ENCODE results near the gene ENG.
A peak's percentile ranks its signal among the peaks of the same experiment; 100 is the strongest.
"Not testable (repeated sequence)": the region's sequence is repeated elsewhere in the genome, so short reads cannot be mapped to it uniquely, and the experiment has no call there.

ENG gene

DNA sequence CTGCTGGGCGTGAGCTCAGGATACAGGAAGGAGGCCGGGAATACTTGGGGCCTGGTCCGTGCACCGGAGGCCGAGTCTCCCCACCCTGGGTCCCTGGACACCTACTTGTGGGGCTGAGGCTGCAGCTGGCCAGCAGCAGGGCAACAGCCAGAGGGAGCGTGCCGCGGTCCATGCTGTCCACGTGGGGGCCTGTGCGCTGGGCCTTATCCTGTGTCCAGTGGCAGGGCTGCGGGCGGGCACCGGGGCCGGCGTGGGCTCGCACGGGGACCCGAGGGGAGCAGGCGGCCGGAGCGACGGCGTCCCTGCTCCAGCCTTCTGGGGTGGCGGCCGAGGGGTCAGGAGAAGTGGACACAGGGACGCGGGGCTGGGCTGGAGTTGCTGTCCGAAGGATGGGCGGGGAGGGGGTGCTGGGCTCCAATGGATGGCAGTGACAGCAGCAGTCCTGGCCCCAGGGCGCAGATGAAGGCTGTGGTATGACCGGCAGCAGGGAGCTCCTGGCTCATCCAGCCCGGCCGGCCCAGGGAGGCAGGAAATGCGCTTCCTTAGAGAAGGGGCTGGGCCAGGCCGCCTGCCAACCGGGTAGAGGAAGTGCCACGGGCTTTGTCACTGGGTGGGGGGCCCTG lies at the start of gene ENG:
Gene ENG, minus strand, starts transcription at position 475 of the 623 bp plus-strand sequence. Its CDS starts 303 bp downstream, at position 172.
- no peak for DNase-seq

DNA sequence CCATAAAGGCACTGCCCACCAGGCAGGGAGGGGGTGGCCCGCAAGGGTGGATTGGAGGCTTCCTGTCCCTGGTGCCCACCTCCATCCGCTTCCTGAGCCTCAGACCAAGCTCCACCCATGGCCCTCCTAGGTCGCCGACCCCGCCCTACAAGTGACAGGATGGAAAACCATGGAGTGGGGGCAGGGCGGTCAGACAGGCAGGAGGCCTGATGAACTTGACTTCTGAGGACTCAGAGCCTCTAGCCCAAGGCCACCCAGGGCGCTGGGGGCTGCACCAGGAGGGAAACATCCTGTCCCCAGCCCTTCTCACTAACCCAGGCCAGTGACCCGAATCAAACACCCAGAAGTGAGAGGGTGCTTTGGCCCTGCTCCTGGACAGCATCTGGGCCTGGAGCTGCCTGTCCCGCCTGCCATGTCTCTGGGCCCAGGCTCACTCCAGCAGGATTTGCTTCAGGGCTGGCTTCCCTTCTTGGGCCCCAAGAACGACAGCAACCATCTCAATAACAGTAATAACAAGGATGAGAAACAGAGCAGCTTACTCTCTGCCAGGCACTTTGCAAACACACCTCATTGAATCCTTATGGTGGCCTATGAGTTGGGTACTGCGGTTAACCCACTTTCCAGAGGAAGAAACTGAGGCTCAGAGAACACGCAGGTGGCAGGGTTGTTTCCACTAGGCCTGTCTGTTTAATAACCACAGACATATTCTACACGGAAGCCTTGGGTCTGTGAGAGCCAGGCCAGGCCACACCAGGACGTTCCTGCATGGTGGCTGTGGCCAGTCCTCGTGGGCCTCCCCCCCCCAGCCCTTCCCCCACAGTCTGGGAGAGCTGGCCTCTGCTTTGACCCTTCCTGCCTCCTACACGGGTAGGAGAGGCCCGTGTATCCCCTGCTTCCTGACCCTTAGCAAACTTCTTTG lies 49.4 kb upstream of the ENG start:
- no peak for DNase-seq

DNA sequence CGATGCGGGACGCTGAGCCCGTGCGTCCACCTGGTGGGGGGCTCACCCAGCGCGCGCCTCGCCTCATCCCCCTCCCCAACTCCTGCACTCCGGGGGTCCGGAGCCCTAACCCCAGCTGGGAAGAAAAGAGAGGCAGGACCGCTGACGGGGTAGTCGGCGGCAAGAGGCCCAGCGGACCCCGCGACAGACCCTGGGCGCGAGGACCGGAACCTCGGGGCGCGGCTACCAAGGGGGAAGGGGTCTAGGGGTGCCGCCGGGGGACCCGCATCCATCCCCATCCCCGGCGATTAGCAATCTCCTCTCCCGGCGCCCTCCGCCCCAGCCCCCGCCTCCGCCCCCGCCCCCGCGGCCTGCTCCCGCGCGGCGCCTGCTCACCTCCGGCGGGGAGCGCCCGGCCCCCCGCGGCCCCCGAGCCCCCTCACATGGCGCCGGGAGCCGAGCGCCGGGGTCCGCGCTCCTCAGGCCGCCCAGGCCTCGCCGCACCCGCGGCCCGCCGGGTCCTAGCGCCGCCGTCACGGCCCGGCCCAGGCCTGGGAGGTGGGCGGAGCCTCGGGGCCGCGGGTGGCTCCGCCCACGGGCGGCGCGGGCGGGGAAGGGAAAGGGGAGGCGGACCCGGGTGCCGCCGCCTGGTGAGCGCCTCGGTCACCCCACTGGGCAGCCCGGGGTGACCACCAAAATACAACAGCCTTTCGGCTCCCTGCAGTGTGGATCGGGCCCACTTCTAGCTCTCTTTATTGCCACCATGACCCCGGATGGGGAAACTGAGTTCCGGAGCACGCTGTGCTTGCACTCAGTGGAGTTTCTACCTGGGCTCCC lies 44.9 kb upstream of the ENG start, which contains the start of gene ST6GALNAC6:
Gene ST6GALNAC6, minus strand, starts transcription at position 476 of the 816 bp plus-strand sequence. CDS start 1,622 bp downstream, outside the sequence.
- DNase-seq = no peak

DNA sequence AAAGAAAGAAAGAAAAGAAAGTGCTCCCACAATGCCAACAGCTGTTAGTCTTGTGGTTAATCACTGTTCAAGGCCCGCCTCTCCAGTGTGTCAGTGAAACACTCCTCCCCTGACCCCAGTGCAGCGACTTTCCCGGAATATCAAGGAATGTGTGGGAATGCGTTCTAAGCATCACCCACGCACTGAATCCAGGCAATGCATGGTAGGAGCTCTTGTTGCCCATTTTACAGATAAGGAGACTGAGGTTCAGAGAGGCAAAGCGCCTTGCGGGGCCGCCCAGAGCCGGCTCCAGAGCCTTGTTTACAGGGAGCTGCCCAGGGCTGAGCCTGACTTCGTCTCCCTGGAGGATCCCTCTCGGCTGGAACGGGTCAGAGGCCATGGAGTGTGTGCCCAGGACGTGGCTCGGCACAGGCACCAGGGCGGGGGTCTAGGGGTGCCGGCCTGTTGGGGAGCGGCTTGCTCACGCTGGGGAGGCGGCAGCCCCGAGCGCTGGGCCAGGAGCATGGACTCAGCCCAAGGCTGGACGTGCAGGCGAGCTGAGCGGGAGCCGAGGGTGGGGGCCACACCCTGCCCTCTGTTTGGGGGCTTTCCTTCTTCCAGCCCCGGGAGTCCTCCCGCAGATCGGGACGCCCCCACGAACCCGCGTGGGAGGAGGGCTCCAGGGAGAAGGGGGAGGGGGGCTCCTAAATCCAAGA lies 44.1 kb upstream of the ENG start:
- no peak for DNase-seq

DNA sequence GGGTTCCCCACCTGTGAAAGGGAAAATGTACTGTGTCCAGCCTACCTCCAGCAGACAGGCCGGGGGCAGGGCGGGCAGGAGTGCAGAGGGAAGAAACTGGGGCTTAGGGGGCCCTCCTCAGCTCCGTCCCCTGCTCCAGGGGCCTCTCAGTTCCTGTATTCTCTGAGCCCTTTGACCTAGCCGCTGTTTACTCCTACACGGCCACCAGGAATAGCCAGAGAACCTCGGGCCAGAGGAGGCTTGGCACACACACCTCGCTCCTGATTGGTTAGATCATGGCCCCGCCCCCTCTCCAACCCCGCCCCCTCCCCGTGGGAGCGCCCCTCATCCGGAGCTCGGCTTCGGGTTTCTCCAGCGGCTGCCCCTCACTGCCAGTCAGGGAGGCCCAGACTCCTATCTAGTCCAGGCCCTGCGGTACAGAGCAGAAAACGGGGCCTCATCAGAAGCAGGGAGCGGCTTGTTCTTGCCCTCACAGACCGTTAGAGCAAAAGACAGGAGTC lies 42.8 kb upstream of the ENG start:
- no peak for DNase-seq

DNA sequence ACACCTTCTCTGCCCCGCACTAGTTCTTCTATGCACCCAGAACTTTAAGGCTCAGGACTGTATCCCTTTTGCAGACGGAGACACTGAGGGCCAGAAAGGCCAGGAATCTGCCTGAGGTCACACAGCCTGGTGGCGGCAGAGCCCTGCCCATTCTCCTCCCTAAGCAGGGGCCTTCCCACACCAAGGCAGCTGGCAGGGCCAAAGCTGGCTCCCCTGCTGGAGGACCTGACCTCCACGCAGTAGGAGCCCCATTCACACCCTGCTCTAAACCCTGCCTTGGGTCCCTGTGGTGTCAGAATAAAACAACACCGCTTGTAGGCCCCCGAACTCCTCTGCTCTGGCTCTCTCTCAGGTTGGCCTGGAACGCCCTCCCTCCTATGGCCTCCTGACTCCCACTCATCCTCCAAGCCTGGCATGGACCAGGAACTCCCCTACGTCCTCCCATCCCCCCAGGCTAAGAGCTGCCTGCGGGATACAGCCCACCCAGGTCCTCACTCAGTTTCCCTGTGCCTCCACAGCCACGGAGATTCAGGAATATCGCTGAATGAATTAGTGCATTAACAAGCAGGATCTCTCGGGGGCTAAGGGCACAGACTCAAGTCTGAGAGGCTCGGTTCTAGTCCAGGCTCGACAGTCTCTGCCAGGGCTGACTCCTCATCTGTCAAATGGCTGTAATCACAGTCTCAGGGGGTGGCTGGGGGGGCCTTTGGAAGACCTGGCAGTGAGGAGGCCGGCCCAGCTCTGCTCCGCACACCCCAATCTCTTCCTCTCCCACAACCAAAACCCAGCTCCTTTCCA lies 42.1 kb upstream of the ENG start:
- no peak for DNase-seq

DNA sequence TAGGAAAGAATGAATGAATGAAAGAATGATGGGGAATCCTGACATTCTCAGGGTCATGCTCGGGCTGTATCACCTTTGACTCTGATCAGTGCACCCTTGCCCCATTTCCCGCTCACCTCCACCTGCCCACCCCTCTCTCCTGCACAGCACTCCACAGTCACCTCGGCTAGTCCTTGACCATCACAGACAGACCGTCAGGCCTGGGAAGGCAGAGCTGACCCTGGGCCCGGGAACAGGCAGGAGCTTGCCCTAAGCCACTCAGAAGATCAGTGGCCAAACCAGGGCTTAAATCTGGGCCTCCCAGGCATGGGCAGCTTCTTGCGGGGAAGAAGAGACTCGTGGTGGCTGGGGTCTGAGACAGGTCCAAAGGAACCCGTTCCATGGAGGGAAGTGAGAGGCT lies 41.4 kb upstream of the ENG start:
- no peak for DNase-seq

DNA sequence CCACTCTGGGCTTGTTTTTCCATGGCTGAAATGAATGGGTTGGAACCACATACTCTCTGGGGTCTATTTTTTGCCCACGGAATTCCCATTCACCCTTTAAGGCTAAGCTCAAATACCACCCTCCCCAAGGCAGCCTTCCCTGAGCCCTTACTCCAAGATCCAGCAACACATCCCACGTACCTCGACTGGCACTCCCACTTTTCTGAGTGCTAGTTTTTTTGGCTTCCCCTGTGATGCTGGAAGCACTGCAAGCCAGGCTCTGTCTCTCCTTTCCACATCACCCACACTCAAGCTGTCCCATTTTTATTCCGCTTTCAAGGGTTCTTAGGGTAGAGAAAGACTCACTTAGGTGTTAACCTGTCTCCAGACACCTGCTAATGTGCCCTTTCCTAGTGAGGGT lies 38.9 kb upstream of the ENG start:
- no peak for DNase-seq

DNA sequence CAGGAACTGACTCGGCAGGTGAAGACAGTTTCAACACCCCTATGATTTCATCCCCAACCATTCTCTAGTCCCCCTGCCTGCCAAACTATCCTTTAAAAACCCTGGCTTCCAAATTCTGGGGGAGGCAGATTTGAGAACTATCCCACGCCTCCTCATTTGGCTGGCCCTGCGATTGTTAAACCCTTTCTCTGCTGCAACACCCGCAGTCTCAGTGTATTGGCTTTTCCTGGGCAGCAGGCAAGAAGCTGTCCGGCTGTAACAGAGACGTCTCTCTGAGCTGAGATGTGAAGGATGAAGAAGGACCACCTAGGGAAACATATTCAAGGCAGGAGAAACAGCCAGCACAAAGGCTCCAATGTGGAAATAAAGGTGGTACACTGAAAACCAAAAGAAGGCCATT lies 38.4 kb upstream of the ENG start:
- DNase-seq = no peak

DNA sequence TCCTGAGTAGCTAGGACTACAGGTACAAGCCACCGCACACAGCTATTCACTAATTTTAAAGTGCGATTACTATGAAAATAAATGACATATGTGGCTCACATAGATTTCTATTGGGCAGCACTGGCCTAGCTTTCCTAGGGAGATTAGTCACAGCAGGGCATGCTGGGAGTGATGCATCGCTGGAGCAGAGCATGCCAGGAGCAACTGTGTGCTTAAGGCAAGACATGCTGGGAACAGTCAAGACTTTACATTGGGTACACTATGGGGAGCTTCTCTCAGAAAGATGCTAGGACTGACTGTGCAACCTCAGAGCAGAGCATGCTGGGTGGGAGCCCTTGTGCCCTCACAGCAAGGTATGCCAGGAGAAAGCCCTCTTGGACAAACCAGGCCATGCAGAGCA lies 35.6 kb upstream of the ENG start:
- DNase-seq = no peak

DNA sequence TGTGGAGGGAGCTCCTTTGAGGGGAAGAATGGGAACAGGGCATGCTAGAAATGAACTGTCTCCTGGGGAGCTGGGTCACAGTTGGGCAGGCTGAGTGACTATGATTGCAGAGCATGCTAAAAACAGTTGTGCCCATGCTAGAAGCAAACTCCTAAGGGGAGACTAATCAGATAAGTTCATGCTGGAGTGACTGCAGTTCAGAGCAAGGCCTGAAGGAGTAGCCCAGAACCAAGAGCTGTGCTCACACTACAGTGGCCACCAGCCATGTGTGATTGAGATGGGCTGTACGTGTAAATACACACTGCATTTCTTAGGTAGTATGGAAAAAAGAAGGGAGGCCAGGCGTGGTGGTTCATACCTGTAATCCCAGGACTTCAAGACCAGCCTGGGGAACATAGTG lies 33.3 kb upstream of the ENG start:
- no peak for DNase-seq

DNA sequence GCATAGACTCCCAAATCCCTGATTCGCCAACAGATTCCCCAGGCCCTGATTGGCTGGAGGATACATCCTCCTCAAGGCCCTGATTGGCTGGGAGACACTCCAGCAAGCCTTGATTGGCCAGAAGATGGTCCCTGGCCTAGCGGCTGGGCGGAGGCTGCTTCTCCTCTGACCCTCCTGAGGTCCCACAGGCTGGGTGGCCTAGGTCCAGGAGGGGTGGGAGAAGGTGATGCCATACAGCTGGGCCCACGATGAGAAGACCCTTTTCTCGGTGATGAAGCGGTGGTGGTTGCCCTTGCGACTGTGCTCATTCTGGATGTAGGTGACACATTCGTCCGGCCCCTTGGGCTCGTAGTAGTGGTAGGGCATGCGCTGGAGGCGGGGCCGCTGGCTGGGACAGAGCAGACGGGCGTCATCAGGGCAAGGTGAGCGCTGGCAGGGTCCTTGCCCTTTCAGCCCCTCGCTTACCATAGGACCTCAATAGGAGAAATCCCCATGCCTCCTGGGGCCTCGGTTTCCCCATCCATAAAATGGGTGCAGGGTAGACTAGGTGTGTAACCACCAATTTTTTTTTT lies 32.0 kb upstream of the ENG start:
- DNase-seq = no peak

DNA sequence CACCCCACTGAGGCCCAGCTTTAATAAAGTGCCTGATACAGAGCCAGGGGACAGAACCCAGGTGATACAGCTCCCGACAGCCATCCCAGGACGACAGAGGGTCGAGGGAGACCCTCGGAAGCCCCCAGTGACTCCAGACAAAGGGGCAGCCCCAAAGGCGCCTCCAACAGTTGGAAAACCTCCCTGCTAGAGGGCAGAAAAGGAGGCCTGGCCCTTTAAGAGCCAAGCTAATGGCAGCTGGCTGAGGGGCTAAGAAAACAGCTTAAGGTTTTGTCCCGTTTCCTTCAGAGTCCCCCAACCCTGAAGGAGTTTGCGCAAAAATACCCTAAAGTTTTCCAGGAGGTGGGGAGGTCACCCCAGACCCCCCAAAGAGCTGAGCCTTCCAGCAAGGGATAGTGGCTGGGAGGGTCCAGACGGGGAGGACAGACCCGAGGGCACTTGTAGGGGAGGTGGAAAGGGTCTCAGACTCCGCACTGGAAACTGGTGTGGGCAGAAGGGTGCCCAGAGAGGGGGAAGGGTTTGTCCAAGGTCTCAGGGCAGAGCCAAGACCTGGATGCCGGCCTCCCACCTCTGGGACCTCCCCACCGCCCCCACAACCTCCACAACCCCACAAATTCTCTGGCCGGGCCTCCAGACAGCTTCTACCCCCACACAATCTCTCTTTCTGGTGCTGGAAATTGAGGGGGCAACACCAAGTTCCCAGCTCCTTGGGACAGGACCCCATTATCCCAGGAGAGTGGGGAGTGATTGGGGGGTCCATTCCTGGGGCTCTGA lies 31.2 kb upstream of the ENG start:
- DNase-seq = no peak

DNA sequence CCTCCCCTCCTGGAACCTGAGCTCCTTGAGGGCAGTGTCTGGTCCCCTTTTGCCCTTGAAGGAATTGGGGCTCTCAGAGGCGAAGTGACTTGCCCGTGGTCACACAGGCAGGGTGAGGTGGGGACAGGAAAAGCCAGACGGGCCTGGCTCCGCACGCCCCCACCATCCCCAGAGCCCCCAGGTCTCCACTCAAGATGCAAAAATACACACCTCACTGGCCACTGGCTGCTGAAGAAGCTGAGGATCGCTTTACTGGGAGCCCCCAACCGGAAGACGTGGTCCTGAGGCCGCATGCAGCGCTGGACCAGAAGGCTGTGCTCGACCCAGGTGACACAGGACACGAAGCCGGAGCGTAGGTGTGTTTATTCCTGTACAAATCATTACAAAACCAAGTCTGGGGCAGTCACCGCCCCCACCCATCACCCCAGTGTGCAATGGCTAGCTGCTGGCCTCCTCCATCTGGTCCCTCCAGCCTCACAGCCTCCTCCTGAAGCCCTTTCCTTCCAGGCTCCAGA lies 30.6 kb upstream of the ENG start:
- DNase-seq = no peak

DNA sequence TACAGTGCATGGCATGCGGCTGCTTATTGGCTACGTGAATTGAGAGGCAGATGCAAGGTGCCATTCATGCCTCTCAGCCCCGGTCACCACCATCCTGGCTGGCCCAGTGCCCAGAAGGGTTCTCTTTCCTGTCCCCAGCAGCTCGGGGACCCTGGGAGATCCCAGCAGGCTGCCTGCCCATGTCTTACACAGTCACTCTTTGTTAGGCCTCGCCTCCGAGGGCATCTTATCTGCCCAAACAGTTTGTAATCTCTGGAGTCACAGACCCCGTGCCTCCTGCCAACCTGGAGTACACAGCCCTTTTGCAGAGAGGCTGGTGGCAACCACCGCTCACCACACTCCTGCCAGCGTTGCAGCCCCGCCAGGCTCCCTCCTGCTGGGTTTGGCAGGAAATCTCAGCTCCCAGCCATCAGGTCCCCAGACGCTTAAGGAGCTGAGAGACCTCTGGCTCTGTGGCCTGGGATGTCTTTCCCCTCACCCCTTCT lies 30.0 kb upstream of the ENG start:
- DNase-seq = peak; percentile 53

DNA sequence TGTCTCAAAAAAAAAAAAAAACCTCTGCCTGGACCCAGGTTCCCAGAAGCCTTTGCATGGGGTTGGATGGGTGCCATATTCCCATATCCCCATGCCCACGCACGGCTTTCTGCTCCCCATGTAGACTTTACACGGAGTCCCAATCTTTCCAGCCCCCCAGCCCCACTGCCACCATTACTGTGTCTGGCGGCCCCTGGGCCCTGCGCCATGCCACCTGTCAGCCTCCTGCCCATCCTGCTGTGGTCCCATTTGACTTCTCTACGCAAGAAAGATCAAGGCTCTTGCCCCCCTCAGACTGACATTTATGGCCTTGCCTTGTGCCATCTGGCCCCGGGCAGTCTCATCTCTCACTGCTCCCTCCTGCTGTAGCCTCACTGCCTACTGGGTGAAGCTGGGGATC lies 29.5 kb upstream of the ENG start:
- DNase-seq = no peak

DNA sequence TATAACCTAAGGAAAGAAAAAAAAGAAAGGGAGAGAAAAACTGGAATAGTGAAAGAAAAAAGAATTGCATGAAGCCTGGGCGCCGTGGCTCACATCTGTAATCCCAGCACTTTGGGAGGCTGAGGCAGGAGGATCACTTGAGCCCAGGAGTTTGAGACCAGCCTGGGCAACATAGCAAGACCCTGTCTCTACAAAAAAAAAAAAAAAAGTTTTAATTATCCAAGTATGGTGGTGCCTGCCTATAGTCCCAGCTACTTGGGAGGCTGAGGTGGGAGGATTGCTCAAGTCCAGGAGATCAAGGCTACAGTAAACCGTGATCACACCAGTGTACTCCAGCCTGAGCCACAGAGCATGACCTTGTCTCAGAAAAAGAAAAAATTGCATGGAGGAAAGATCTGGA lies 27.3 kb upstream of the ENG start:
- DNase-seq = not testable (repeated sequence)

DNA sequence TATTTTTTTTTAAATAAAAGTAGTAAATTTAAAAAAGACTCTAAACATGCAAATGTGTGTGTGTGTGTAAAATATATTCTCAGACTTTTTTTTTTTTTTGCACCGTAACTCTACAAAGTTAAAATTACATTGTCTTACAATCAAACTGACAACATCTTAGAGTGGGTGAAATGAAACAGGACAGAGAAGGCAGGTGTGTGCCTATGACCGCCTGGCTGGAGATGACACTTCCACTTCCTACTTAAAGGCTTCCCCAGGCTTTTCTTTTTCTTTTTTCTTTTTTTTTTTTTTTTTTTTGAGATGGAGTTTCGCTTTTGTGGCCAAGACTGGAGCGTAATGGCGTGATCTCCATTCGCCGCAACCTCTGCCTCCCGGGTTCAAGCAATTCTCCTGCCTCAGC lies 25.7 kb upstream of the ENG start:
- DNase-seq = no peak

DNA sequence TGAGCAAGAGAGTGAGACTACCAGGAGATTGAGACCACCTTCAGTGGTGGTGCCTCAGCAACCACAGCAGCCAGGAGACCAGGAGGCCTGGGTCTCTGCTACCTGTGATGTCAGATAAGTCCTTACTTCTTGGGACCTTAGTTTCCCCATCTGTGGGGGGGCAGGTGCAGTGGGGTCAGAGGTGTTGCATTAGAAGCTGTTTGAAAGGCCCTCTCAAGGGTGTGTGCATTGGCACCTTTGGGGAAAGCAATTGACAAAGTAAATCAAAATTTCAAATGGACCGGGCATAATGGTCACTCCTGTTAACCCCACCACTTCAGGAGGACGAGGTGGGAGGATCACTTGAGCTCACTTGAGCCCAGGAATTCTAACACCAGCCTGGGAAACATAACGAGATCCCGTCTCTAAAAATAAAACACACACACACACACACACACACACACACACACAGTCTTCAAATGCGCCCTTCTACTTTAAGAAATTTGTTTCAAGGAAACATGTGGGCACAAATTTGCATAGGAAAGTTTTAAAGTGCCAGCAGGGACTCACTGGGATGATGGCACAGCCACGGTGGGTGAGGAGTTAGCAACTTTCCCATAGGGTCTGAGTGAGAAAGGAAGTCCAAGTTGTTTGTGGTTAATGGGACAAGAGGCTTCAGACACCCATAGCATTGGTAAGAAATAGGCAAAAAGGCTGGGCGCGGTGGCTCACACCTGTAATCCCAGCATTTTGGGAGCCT lies 24.4 kb upstream of the ENG start:
- no peak for DNase-seq
